Fibroblast of skin of left biceps (primary cell): ENCODE results near the gene SIM1.

Experiments used
- DNase-seq, 2 experiments: peaks; one replicate each; pipeline ENCODE4 v3.0.0-alpha.2; 2013; ENCODE audit warnings: low read depth in 2 of 2

SIM1 gene

GRCh38 chr6:100472674-100473073, 8.0 kb upstream of the SIM1 start:
- no peak for DNase-seq

- no peak for DNase-seq
Observed at GRCh38 chr6:100470422-100471120, 5.8 kb upstream of the SIM1 start.

- no peak for DNase-seq
Observed at GRCh38 chr6:100469101-100469859, 4.6 kb upstream of the SIM1 start.

- no peak for DNase-seq
Observed at GRCh38 chr6:100468016-100468622, 3.4 kb upstream of the SIM1 start.

GRCh38 chr6:100467129-100468015, 2.7 kb upstream of the SIM1 start:
- no peak for DNase-seq

GRCh38 chr6:100466410-100467128, 1.8 kb upstream of the SIM1 start:
- DNase-seq, result no peak

GRCh38 chr6:100465701-100466409, 1.1 kb upstream of the SIM1 start:
- no peak for DNase-seq

- DNase-seq, result no peak
Observed at GRCh38 chr6:100464162-100464851, 414 bp downstream of the SIM1 start.

GRCh38 chr6:100463630-100464161, 1.0 kb downstream of the SIM1 start:
- DNase-seq, result no peak

GRCh38 chr6:100462706-100463629, 1.8 kb downstream of the SIM1 start:
- DNase-seq, result no peak

- no peak for DNase-seq
Observed at GRCh38 chr6:100461917-100462705, 2.6 kb downstream of the SIM1 start.

- DNase-seq, result no peak
Observed at GRCh38 chr6:100461278-100461916, 3.3 kb downstream of the SIM1 start.

- no peak for DNase-seq
Observed at GRCh38 chr6:100460650-100461204, 4.0 kb downstream of the SIM1 start.

- no peak for DNase-seq
Observed at GRCh38 chr6:100459592-100460184, 5.0 kb downstream of the SIM1 start.

- no peak for DNase-seq
Observed at GRCh38 chr6:100458841-100459591, 5.7 kb downstream of the SIM1 start.
